ENCODE measurements around the gene ZNF697.
"Not testable (repeated sequence)": the region's sequence is repeated elsewhere in the genome, so short reads cannot be mapped to it uniquely, and the experiment has no call there.

ZNF697 gene

GRCh38 chr1:119595606-119596005 lies 52.5 kb downstream of the ZNF697 start:
- no peak for DNase-seq

- DNase-seq = no peak
These were observed 52.9 kb downstream of the ZNF697 start for GRCh38 chr1:119595168-119595567.

- no peak for DNase-seq
These were observed 53.7 kb downstream of the ZNF697 start for GRCh38 chr1:119594376-119594775.

GRCh38 chr1:119593805-119594204 lies 54.3 kb downstream of the ZNF697 start:
- peak; percentile 31 to 58 (median 53) for DNase-seq

- DNase-seq = peak; percentile 49 to 66 (median 55)
These were observed 57.7 kb downstream of the ZNF697 start for GRCh38 chr1:119590393-119590792.

- no peak for DNase-seq
These were observed 59.4 kb downstream of the ZNF697 start for GRCh38 chr1:119588621-119589020.

GRCh38 chr1:119587341-119587740 lies 60.7 kb downstream of the ZNF697 start:
- no peak for DNase-seq

GRCh38 chr1:119585801-119586200 lies 62.3 kb downstream of the ZNF697 start:
- peak; percentile 67 to 82 (median 71) for DNase-seq

GRCh38 chr1:119582801-119583200 lies 65.3 kb downstream of the ZNF697 start:
- peak; percentile 81 to 87 (median 87) for DNase-seq

GRCh38 chr1:119581076-119581475 lies 67.0 kb downstream of the ZNF697 start:
- DNase-seq = peak; percentile 17 to 50 (median 33)

GRCh38 chr1:119573886-119574285 lies 74.2 kb downstream of the ZNF697 start:
- peak; percentile 27 to 54 (median 34) for DNase-seq

- not testable (repeated sequence) for DNase-seq
These were observed 78.0 kb downstream of the ZNF697 start for GRCh38 chr1:119569930-119570622.

Data from suppressor macrophage treated with lipopolysaccharide for 1 hour (primary cell).